Heart left ventricle (tissue), 16 donors: ENCODE data around the gene ANTKMT. TPM values are rescaled to one million over a fixed set of nuclear protein-coding genes. Genes with fewer than 3 reads are reported as not detected.

Source experiments
- ATAC-seq, 4 donors: fragments of 200-7000 bp; cut with Tn5 transposase; one replicate each; pipeline ENCODE4 v1.9.1; 2020 to 2022; ENCODE audit warnings: moderate library complexity in 4 of 4, mild to moderate bottlenecking in 3 of 4, moderate number of reproducible peaks in 1 of 4
- DNase-seq, 5 donors: peaks; one replicate each; pipeline ENCODE4 v3.0.0-alpha.2; 2020
- H3K27ac ChIP-seq, 12 donors: fragments of 200-600 bp; sonication (generic) in 4 of 12; one replicate each; pipeline versions ENCODE4 v1.5.0 to v1.8.0; 2016 to 2022; ENCODE audit warnings: mild to moderate bottlenecking in 2 of 12
- H3K27me3 ChIP-seq, 9 donors: fragments of 200-600 bp; sonication (generic) in 2 of 9; one replicate each; pipeline versions ENCODE4 v1.5.1 to v1.8.0; 2016 to 2022; ENCODE audit warnings: mild to moderate bottlenecking in 3 of 9
- H3K36me3 ChIP-seq, 9 donors: fragments of 200-600 bp; sonication (generic) in 2 of 9; one replicate each; pipeline versions ENCODE4 v1.5.0 to v1.8.0; 2018 to 2022; ENCODE audit warnings: mild to moderate bottlenecking in 2 of 9
- H3K4me1 ChIP-seq, 12 donors: fragments of 200-600 bp; sonication (generic) in 4 of 12; one replicate each; pipeline versions ENCODE4 v1.5.0 to v1.8.0; 2016 to 2022; ENCODE audit warnings: mild to moderate bottlenecking in 3 of 12
- H3K4me3 ChIP-seq, 12 donors: fragments of 200-600 bp; sonication (generic) in 4 of 12; one replicate each; pipeline versions ENCODE4 v1.5.0 to v1.8.0; 2017 to 2022; ENCODE audit warnings: mild to moderate bottlenecking in 9 of 12, moderate library complexity in 4 of 12
- H3K9me3 ChIP-seq, 12 donors: fragments of 200-600 bp; sonication (generic) in 4 of 12; one replicate each; pipeline versions ENCODE4 v1.5.0 to v1.8.0; 2016 to 2022; ENCODE audit warnings: mild to moderate bottlenecking in 1 of 12
- POLR2A ChIP-seq, 2 donors: fragments of 450-650 bp; IDR thresholded peaks; one replicate each; pipeline ENCODE4 v1.6.1; 2017; ENCODE audit warnings: antibody characterized with exemption in 2 of 2, mild to moderate bottlenecking in 2 of 2, moderate library complexity in 2 of 2
- WGBS, 4 donors: extraction: QIAGEN DNeasy Blood & Tissue Kit in 2 of 4; methylation state at CpG; one replicate each; pipeline versions ENCODE4 v1.1.5 to v1.1.7; 2013 to 2018; 5-methylcytosine and 5-hydroxymethylcytosine counted together
- intact Hi-C, 10 donors: fragments of 100-400 bp; cut with DNase I; formaldehyde crosslinking; loops; one replicate each; pipeline versions ENCODE4 v1.11.1 to v1.14.2; 2022
- microRNA counts, 2 donors: library from miRNA; unstranded; fragments of <30 nt; microRNA quantifications; one replicate each; lab custom pipeline; 2016
- microRNA-seq, 4 donors: library from miRNA; unstranded; fragments of <30 nt; microRNA quantifications; one replicate each; pipeline versions ENCODE4 to v1.2.0, GENCODE V29; 2017 to 2020
- polyA plus RNA-seq, 2 donors: library from polyadenylated mRNA; stranded (reverse); fragments of 200-250 nt; gene quantifications; one replicate each; pipeline ENCODE4 v1.2.3, GENCODE V29; 2013
- total RNA-seq, 9 donors: library from RNA; depleted of rRNA in 2 of 9; stranded (reverse); fragments of >200 nt in 2 of 9; fragmentation: NEBNext Ultra II Directional in 3 of 9; extraction: Animal tissue kit (Norgen Biotek cat#: 25700) in 3 of 9; gene quantifications; one replicate each; pipeline versions ENCODE4 v1.1.0 to v1.2.4, GENCODE V29; 2016 to 2023
- TF ChIP-seq, protein P1 (sequence below), 12 donors: fragments of 200-600 bp; sonication (generic) in 4 of 12; IDR thresholded peaks; one replicate each; pipeline versions ENCODE4 v1.5.0 to v1.8.0; 2018 to 2022; ENCODE audit warnings: antibody characterized with exemption in 12 of 12, mild to moderate bottlenecking in 5 of 12
- donor health status: ischemic (EF 13 %, LVEDD 7.1; RV severe dilation, severe dysfunction).
- donor health status: healthy with polysubstance abuse.
- donor health status: DM: no; HTN: yes; CAD: no.
- donor health status: DM: no; HTN: no; CAD: no.
- donor health status: ischemic (EF 25% LVEDD 6.9; RV normal size, moderate dysfunction).
- donor health status: ischemic (EF 25% LVEDD 5.7; RV mildly dilated, moderate dysfunction).
- donor health status: healthy.
- donor health status: DM: yes; HTN: yes; CAD: no.
- donor health status: ischemic (EF 35%, LVEDD 5.7; RV mildly dilated, moderate dysfunction).
- donor health status: nonischemic (EF 11% LVEDD 7.7; RV severe dilation, severe dysfunction).
- donor health status: DM: yes; HTN: yes; CAD: no.
- donor health status: PGD.
- donor health status: ischemic (EF 29% LVEDD 5.4; RV normal size, mild dysfunction).
- donor health status: nonischemic (EF 23%, LVEDD 6.1; RV moderate dilation, normal function).

Gene ANTKMT
- total and polyA plus RNA-seq, 11 donors, result 22.9 to 48.6 (median 36.0) TPM

DNA sequence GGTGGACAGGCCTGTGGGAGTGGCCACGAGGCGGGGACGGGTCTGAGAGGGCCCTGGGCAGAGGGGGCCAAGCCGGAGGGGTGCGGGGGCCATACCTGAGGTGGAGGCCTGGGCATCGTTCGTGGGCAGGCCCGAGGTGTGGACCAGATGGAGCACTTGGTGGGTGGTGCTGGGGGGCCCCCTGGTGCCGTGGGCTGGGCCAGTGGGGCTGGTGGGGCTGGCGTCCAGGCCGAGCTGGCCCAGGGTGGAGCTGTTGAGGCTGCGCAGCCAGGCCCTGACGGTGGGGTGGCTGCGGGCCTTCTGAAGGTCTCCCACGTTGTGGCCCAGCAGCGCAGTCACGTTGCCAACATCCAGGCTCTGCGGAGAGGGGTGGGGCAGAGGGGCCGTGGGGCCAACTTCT, 49.0 kb downstream of the ANTKMT start:
- intact Hi-C loops, result no loop called here
- Histone ChIP-seq H3K36me3 (no peaks in the 10 kb centered on the region), H3K4me1 (no peaks in the 10 kb centered on the region), H3K4me3 (no peak overlapping the region), H3K27ac (no peak overlapping the region), H3K27me3 (peaks cover 0 to 17% (median 0%) of the 10 kb centered on the region in 9 donors), H3K9me3 (no peaks in the 10 kb centered on the region)
- 68 to 78% (median 75%) methylated on average over 15 to 19 of the region's 19 CpGs for WGBS, 4 donors
- no peak for ATAC-seq
- no peak for TF ChIP-seq POLR2A (IDR thresholded peaks at IDR 0.05)
- TF ChIP-seq, protein P1, sequence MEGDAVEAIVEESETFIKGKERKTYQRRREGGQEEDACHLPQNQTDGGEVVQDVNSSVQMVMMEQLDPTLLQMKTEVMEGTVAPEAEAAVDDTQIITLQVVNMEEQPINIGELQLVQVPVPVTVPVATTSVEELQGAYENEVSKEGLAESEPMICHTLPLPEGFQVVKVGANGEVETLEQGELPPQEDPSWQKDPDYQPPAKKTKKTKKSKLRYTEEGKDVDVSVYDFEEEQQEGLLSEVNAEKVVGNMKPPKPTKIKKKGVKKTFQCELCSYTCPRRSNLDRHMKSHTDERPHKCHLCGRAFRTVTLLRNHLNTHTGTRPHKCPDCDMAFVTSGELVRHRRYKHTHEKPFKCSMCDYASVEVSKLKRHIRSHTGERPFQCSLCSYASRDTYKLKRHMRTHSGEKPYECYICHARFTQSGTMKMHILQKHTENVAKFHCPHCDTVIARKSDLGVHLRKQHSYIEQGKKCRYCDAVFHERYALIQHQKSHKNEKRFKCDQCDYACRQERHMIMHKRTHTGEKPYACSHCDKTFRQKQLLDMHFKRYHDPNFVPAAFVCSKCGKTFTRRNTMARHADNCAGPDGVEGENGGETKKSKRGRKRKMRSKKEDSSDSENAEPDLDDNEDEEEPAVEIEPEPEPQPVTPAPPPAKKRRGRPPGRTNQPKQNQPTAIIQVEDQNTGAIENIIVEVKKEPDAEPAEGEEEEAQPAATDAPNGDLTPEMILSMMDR (IDR thresholded peaks at IDR 0.05), result no peak
- DNase-seq, result peak in 1 of 5 donors; percentile 15

GRCh38 chr16:770411-770810, 49.5 kb downstream of the ANTKMT start:
- Histone ChIP-seq H3K27ac (no peak overlapping the region), H3K36me3 (no peaks in the 10 kb centered on the region), H3K4me3 (no peak overlapping the region), H3K4me1 (no peaks in the 10 kb centered on the region), H3K9me3 (no peaks in the 10 kb centered on the region), H3K27me3 (peaks cover 0 to 15% (median 0%) of the 10 kb centered on the region in 9 donors)
- intact Hi-C loops, result no loop called here
- TF ChIP-seq POLR2A (IDR thresholded peaks at IDR 0.05), result no peak
- TF ChIP-seq, protein P1 (IDR thresholded peaks at IDR 0.05), result no peak
- WGBS, 4 donors, result 62 to 88% (median 72%) methylated on average over 2 to 13 of the region's 13 CpGs
- DNase-seq (no peak), ATAC-seq (no peak)

MicroRNAs within 50 kb of the gene (microRNA counts, 767-probe panel; counts per million panel counts)
- microRNA hsa-miR-662 (lab: Ali Mortazavi, UCI), result 1,458 to 1,569 counts per million in 2 donors

Small RNA genes within 50 kb of the gene (microRNA-seq; reads per million reads assigned to microRNA genes)
- 0 reads per million in 4 donors for gene MIR662

Other genes with a start within 250 kb of the ANTKMT start
- gene CAPN15, start 193.4 kb upstream of the ANTKMT start, total RNA-seq, result 10 to 100 TPM; 12.0 to 35.5 (median 20.0) TPM
- 10 to 100 TPM; 20.8 to 26.0 TPM for gene CAPN15, start 193.4 kb upstream of the ANTKMT start, polyA plus RNA-seq
- gene PRR35, start 160.8 kb upstream of the ANTKMT start, total RNA-seq, result not detected
- not detected for gene PRR35, start 160.8 kb upstream of the ANTKMT start, polyA plus RNA-seq
- under 1 TPM in 8 of 9 donors, not detected in 1; 0.23 to 0.86 (median 0.56) TPM for gene NHLRC4, start 154.1 kb upstream of the ANTKMT start, total RNA-seq
- under 1 TPM; 0.46 to 0.50 TPM for gene NHLRC4, start 154.1 kb upstream of the ANTKMT start, polyA plus RNA-seq
- gene PIGQ, start 151.2 kb upstream of the ANTKMT start, total RNA-seq, result 10 to 100 TPM; 16.4 to 39.5 (median 22.0) TPM
- 10 to 100 TPM; 21.8 to 35.8 TPM for gene PIGQ, start 151.2 kb upstream of the ANTKMT start, polyA plus RNA-seq
- gene RAB40C, start 131.1 kb upstream of the ANTKMT start, total RNA-seq, result 10 to 100 TPM; 10.2 to 17.8 (median 12.6) TPM
- 10 to 100 TPM; 15.2 to 22.0 TPM for gene RAB40C, start 131.1 kb upstream of the ANTKMT start, polyA plus RNA-seq
- 1 to 10 TPM in 1 of 9 donors, under 1 TPM in 8; 0.15 to 1.1 (median 0.25) TPM for gene WFIKKN1, start 90.2 kb upstream of the ANTKMT start, total RNA-seq
- gene WFIKKN1, start 90.2 kb upstream of the ANTKMT start, polyA plus RNA-seq, result under 1 TPM; 0.30 to 0.51 TPM
- gene METTL26, start 84.8 kb upstream of the ANTKMT start, total RNA-seq, result 100 to 1,000 TPM in 2 of 9 donors, 10 to 100 TPM in 7; 39.6 to 187 (median 44.7) TPM
- 100 to 1,000 TPM; 101 to 165 TPM for gene METTL26, start 84.8 kb upstream of the ANTKMT start, polyA plus RNA-seq
- gene MCRIP2, start 79.3 kb upstream of the ANTKMT start, total RNA-seq, result 100 to 1,000 TPM in 4 of 9 donors, 10 to 100 TPM in 5; 52.3 to 219 (median 89.5) TPM
- gene MCRIP2, start 79.3 kb upstream of the ANTKMT start, polyA plus RNA-seq, result 100 to 1,000 TPM in 1 of 2 donors, 10 to 100 TPM in 1; 97.0 to 321 TPM
- 10 to 100 TPM in 2 of 9 donors, 1 to 10 TPM in 7; 3.7 to 17.4 (median 8.6) TPM for gene WDR90, start 71.8 kb upstream of the ANTKMT start, total RNA-seq
- 10 to 100 TPM in 1 of 2 donors, 1 to 10 TPM in 1; 5.1 to 10.9 TPM for gene WDR90, start 71.8 kb upstream of the ANTKMT start, polyA plus RNA-seq
- 100 to 1,000 TPM in 1 of 9 donors, 10 to 100 TPM in 8; 33.7 to 102 (median 83.5) TPM for gene RHOT2, start 53.0 kb upstream of the ANTKMT start, total RNA-seq
- 100 to 1,000 TPM in 1 of 2 donors, 10 to 100 TPM in 1; 77.2 to 143 TPM for gene RHOT2, start 53.0 kb upstream of the ANTKMT start, polyA plus RNA-seq
- 1 to 10 TPM in 7 of 9 donors, under 1 TPM in 2; 0.72 to 2.7 (median 1.8) TPM for gene RHBDL1, start 45.5 kb upstream of the ANTKMT start, total RNA-seq
- gene RHBDL1, start 45.5 kb upstream of the ANTKMT start, polyA plus RNA-seq, result 1 to 10 TPM in 1 of 2 donors, under 1 TPM in 1; 0.19 to 3.6 TPM
- gene STUB1, start 40.7 kb upstream of the ANTKMT start, total RNA-seq, result 100 to 1,000 TPM in 8 of 9 donors, 10 to 100 TPM in 1; 93.7 to 198 (median 116) TPM
- gene STUB1, start 40.7 kb upstream of the ANTKMT start, polyA plus RNA-seq, result 100 to 1,000 TPM; 107 to 159 TPM
- gene JMJD8, start 36.8 kb upstream of the ANTKMT start, total RNA-seq, result 100 to 1,000 TPM in 1 of 9 donors, 10 to 100 TPM in 8; 37.5 to 103 (median 44.1) TPM
- 10 to 100 TPM; 36.2 to 66.6 TPM for gene JMJD8, start 36.8 kb upstream of the ANTKMT start, polyA plus RNA-seq
- 10 to 100 TPM in 4 of 9 donors, 1 to 10 TPM in 5; 7.0 to 16.6 (median 9.2) TPM for gene WDR24, start 30.7 kb upstream of the ANTKMT start, total RNA-seq
- 10 to 100 TPM in 1 of 2 donors, 1 to 10 TPM in 1; 5.6 to 10.5 TPM for gene WDR24, start 30.7 kb upstream of the ANTKMT start, polyA plus RNA-seq
- under 1 TPM in 3 of 9 donors, not detected in 6; 0.59 to 1.00 (median 0.60) TPM for gene FBXL16, start 15.3 kb upstream of the ANTKMT start, total RNA-seq
- gene FBXL16, start 15.3 kb upstream of the ANTKMT start, polyA plus RNA-seq, result under 1 TPM; 0.03 to 0.11 TPM
- 10 to 100 TPM; 50.5 to 79.4 (median 60.7) TPM for gene METRN, start 6.0 kb upstream of the ANTKMT start, total RNA-seq
- gene METRN, start 6.0 kb upstream of the ANTKMT start, polyA plus RNA-seq, result 10 to 100 TPM; 31.2 to 69.0 TPM
- gene CCDC78, start 5.3 kb downstream of the ANTKMT start, total RNA-seq, result 1 to 10 TPM in 1 of 9 donors, under 1 TPM in 5, not detected in 3; 0.35 to 1.3 (median 0.54) TPM
- gene CCDC78, start 5.3 kb downstream of the ANTKMT start, polyA plus RNA-seq, result 1 to 10 TPM in 1 of 2 donors, under 1 TPM in 1; 0.60 to 1.3 TPM
- gene HAGHL, start 6.0 kb downstream of the ANTKMT start, total RNA-seq, result 10 to 100 TPM in 7 of 9 donors, 1 to 10 TPM in 2; 5.0 to 16.4 (median 11.9) TPM
- gene HAGHL, start 6.0 kb downstream of the ANTKMT start, polyA plus RNA-seq, result 10 to 100 TPM; 11.3 to 44.2 TPM
- gene CIAO3, start 19.9 kb downstream of the ANTKMT start, total RNA-seq, result 10 to 100 TPM; 21.4 to 33.1 (median 26.8) TPM
- gene CIAO3, start 19.9 kb downstream of the ANTKMT start, polyA plus RNA-seq, result 10 to 100 TPM; 36.0 to 41.5 TPM
- gene MSLN, start 39.6 kb downstream of the ANTKMT start, total RNA-seq, result 10 to 100 TPM in 1 of 9 donors, under 1 TPM in 2, not detected in 6; 0.48 to 82.2 (median 0.50) TPM
- not detected for gene MSLN, start 39.6 kb downstream of the ANTKMT start, polyA plus RNA-seq
- 10 to 100 TPM in 4 of 9 donors, 1 to 10 TPM in 5; 7.1 to 19.4 (median 9.9) TPM for gene RPUSD1, start 67.2 kb downstream of the ANTKMT start, total RNA-seq
- 10 to 100 TPM; 12.5 to 25.7 TPM for gene RPUSD1, start 67.2 kb downstream of the ANTKMT start, polyA plus RNA-seq
- gene CHTF18, start 67.5 kb downstream of the ANTKMT start, total RNA-seq, result 10 to 100 TPM in 2 of 9 donors, 1 to 10 TPM in 6, under 1 TPM in 1; 0.83 to 15.0 (median 4.0) TPM
- gene CHTF18, start 67.5 kb downstream of the ANTKMT start, polyA plus RNA-seq, result 1 to 10 TPM; 2.6 to 3.9 TPM
- not detected for gene GNG13, start 79.6 kb downstream of the ANTKMT start, total RNA-seq
- not detected for gene GNG13, start 79.6 kb downstream of the ANTKMT start, polyA plus RNA-seq
- 10 to 100 TPM in 3 of 9 donors, 1 to 10 TPM in 6; 4.3 to 19.2 (median 7.4) TPM for gene LMF1, start 249.8 kb downstream of the ANTKMT start, total RNA-seq
- 1 to 10 TPM; 5.3 to 6.1 TPM for gene LMF1, start 249.8 kb downstream of the ANTKMT start, polyA plus RNA-seq